ENCODE measurements around the gene NID1.

DNA sequence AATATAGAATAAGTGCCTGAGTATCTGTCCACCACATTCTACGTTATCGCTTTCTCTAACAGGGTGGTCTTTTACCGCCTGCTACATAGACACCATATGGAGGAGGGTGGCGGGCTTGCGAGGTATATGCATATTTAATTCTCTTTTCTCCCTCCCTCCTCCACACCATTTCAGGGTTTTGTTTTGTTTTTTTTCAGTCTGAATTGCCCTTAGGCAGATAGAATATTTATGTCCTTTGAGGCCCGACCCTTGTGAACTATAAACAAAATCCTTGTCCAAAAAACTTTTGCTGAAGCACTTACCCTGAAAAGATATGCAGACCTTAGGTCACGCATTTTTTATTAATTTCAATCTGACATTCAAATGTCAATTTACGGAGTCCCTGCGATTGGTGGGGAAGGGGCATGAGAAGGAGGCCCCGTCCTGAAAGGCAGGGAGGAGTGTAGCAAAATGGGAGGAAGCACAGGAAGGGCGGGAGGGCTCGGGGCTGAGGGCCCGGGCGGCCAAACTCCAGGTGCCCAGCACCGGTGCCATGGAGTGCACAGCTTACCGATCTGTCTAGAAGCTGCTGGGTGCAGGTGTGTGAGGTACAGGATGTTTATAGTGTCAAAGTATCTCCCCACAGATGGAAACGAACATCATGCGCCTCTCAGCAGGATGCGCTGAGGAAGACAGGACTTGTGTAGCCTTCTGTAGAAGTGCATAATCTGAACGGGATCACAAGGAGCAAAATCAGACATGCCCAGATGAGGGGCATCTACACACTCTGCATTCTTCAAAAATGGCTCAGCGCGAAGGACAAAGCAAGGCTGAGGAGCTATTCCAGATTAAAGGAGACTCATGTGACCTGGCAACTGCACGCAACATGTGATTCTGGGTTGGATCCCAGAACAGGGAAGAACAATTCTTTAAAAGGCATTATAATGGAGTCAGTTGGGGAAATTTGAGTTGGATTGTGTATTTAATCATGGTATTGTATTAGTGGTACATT is 129.4 kb downstream of the NID1 start:
- TF ChIP-seq, protein P1, sequence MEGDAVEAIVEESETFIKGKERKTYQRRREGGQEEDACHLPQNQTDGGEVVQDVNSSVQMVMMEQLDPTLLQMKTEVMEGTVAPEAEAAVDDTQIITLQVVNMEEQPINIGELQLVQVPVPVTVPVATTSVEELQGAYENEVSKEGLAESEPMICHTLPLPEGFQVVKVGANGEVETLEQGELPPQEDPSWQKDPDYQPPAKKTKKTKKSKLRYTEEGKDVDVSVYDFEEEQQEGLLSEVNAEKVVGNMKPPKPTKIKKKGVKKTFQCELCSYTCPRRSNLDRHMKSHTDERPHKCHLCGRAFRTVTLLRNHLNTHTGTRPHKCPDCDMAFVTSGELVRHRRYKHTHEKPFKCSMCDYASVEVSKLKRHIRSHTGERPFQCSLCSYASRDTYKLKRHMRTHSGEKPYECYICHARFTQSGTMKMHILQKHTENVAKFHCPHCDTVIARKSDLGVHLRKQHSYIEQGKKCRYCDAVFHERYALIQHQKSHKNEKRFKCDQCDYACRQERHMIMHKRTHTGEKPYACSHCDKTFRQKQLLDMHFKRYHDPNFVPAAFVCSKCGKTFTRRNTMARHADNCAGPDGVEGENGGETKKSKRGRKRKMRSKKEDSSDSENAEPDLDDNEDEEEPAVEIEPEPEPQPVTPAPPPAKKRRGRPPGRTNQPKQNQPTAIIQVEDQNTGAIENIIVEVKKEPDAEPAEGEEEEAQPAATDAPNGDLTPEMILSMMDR (IDR thresholded peaks at IDR 0.05): no peak
- no peak for TF ChIP-seq POLR2A (IDR thresholded peaks at IDR 0.05)
